Lower lobe of right lung (tissue), 2 donors: ENCODE results near the gene ZNF446. TPM values are rescaled to one million over a fixed set of nuclear protein-coding genes. Genes with fewer than 3 reads are reported as not detected.
A peak's percentile ranks its signal among the peaks of the same experiment; 100 is the strongest.

Experiments
- ATAC-seq, 2 donors: fragments of 200-7000 bp; cut with Tn5 transposase; one replicate each; pipeline ENCODE4 v1.9.1; 2020 to 2022; ENCODE audit warnings: mild to moderate bottlenecking in 2 of 2, moderate library complexity in 2 of 2
- DNase-seq: peaks from one replicate; pipeline ENCODE4 v3.0.0-alpha.2; 2020
- H3K27ac ChIP-seq: fragments of 200-600 bp; one replicate; pipeline ENCODE4 v1.8.0; 2022
- H3K27me3 ChIP-seq: fragments of 200-600 bp; one replicate; pipeline ENCODE4 v1.8.0; 2022; ENCODE audit warnings: low read depth
- H3K36me3 ChIP-seq: fragments of 200-600 bp; one replicate; pipeline ENCODE4 v1.8.0; 2022; ENCODE audit warnings: mild to moderate bottlenecking
- H3K4me1 ChIP-seq: fragments of 200-600 bp; one replicate; pipeline ENCODE4 v1.8.0; 2022
- H3K4me3 ChIP-seq: fragments of 200-600 bp; one replicate; pipeline ENCODE4 v1.8.0; 2022; ENCODE audit warnings: mild to moderate bottlenecking
- H3K9me3 ChIP-seq: fragments of 200-600 bp; one replicate; pipeline ENCODE4 v1.8.0; 2022
- intact Hi-C: fragments of 100-400 bp; cut with DNase I; formaldehyde crosslinking; loops from one replicate; pipeline ENCODE4 v1.11.0; 2022
- total RNA-seq: library from RNA; stranded (reverse); fragmentation: NEBNext Ultra II Directional; extraction: Animal tissue kit (Norgen Biotek cat#: 25700); gene quantifications from one replicate; pipeline ENCODE4 v1.2.1, GENCODE V29; 2021
- TF ChIP-seq, protein P1 (sequence below): fragments of 200-600 bp; IDR thresholded peaks from one replicate; pipeline ENCODE4 v1.8.0; 2022; ENCODE audit warnings: antibody characterized with exemption, mild to moderate bottlenecking
- donor health status: DM: no; HTN: yes; CAD: no; lungs with severe emphysema.

Gene ZNF446
- total RNA-seq, 1 donor from 2014 or later, result 9.1 TPM

DNA sequence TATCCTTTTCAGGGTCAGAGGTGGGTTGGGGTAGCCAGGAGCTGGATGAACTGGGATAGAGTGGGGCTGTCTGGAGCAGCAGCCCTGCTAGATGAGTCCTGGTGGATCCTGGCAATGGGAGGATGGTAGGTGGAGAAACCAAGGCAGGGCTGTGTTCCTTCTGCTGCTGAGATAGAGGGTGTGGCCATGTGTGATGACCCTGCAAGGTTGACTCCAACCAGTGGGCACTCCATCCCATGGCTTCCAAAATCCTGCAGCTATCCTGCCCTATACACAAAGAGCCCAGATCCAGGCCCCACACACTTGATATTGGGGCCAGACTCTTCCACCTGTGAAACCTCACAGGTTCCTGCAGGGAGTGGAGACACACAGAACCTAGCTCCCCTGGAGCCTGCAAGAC is 2.4 kb upstream of the ZNF446 start:
- no peaks in the 10 kb centered on the region for H3K27me3 ChIP-seq
- peaks cover 41% of the 10 kb centered on the region for H3K36me3 ChIP-seq
- DNase-seq, result no peak
- intact Hi-C loops, result no loop called here
- ATAC-seq, result no peak
- peaks cover 19% of the 10 kb centered on the region for H3K4me1 ChIP-seq
- TF ChIP-seq, protein P1, sequence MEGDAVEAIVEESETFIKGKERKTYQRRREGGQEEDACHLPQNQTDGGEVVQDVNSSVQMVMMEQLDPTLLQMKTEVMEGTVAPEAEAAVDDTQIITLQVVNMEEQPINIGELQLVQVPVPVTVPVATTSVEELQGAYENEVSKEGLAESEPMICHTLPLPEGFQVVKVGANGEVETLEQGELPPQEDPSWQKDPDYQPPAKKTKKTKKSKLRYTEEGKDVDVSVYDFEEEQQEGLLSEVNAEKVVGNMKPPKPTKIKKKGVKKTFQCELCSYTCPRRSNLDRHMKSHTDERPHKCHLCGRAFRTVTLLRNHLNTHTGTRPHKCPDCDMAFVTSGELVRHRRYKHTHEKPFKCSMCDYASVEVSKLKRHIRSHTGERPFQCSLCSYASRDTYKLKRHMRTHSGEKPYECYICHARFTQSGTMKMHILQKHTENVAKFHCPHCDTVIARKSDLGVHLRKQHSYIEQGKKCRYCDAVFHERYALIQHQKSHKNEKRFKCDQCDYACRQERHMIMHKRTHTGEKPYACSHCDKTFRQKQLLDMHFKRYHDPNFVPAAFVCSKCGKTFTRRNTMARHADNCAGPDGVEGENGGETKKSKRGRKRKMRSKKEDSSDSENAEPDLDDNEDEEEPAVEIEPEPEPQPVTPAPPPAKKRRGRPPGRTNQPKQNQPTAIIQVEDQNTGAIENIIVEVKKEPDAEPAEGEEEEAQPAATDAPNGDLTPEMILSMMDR, result no peak
- no peak overlapping the region for H3K27ac ChIP-seq
- no peaks in the 10 kb centered on the region for H3K9me3 ChIP-seq
- H3K4me3 ChIP-seq, result no peak overlapping the region

DNA sequence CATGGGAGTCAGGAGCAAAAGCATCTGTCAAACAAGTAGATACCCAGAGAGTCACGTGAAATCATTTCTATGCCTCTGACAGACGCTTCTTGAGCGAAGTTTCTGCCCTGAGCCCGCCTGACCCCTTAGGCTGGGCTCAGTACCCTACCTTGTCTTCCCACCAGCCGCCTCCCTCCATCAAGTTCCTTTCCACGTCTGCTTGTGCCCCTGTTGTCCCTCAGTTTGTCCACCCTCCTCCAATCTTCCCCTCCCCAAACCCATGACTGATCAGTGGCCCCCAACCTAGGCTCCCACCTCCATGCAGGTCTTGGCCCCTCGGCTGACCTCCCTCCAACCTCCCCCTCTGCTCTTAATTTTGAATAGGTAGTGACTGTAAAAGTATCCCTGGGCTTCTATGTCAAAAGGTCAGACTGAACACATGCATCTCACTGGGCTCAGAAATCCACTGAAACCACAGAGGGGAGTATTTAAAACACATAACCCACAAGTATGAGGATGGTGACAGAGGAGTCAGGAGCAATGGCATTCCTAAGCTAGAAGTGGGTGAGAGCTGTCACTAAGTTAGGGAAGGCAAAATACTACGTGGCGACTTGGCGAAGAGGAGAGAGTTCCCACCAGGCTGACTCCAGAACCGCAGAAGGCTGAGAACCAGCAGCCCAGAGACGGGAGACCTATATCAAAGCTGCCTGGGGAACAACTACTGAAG is 1.7 kb upstream of the ZNF446 start:
- no peak overlapping the region for H3K27ac ChIP-seq
- H3K4me1 ChIP-seq, result peaks cover 19% of the 10 kb centered on the region
- DNase-seq (no peak), ATAC-seq (no peak)
- H3K4me3 ChIP-seq, result peak overlapping the region; percentile 86
- H3K9me3 ChIP-seq, result no peaks in the 10 kb centered on the region
- TF ChIP-seq, protein P1, result no peak
- peaks cover 43% of the 10 kb centered on the region for H3K36me3 ChIP-seq
- intact Hi-C loops, result no loop called here
- no peaks in the 10 kb centered on the region for H3K27me3 ChIP-seq

DNA sequence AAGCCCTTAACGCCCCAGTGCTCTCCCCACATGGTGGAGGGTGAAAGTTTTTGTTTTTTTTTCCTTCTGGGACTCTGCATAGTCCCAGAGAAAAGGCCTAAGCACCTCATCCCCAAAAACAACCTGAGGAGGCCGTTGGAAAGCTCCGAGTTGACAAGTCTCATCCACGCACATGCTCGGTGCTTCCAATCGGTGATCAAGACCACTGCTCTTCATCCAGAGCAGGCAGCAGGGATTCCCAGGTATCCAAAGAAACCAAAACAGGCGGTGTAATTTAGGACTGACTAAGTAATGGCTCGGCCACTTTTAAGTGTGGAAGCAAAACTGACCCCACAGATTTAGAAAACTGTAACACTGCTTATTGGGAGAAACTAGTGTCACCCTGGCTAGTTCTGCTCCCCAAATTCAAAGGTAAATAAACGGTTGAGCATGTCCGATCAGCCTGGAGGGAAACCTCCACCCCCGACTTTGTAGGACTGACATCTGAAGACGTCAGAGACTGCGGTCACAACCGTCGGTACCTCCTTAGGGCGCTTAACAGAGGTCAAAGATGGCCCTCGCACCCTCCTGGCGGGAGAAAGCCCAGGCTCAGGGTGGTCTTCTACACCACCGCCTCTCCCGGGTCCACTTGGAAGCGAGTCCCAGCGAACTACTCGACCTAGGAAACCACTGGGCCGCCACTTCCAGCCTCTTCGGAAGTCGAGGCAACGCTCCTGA is 997 bp upstream of the ZNF446 start:
- Histone ChIP-seq H3K4me1 (peaks cover 19% of the 10 kb centered on the region), H3K27ac (peak overlapping the region; percentile 86), H3K4me3 (peak overlapping the region; percentile 86), H3K9me3 (no peaks in the 10 kb centered on the region), H3K36me3 (peaks cover 43% of the 10 kb centered on the region), H3K27me3 (no peaks in the 10 kb centered on the region)
- DNase-seq, result no peak
- intact Hi-C loops, result no loop called here
- TF ChIP-seq, protein P1, result no peak
- peak in 1 of 2 donors; percentile 0 for ATAC-seq

DNA sequence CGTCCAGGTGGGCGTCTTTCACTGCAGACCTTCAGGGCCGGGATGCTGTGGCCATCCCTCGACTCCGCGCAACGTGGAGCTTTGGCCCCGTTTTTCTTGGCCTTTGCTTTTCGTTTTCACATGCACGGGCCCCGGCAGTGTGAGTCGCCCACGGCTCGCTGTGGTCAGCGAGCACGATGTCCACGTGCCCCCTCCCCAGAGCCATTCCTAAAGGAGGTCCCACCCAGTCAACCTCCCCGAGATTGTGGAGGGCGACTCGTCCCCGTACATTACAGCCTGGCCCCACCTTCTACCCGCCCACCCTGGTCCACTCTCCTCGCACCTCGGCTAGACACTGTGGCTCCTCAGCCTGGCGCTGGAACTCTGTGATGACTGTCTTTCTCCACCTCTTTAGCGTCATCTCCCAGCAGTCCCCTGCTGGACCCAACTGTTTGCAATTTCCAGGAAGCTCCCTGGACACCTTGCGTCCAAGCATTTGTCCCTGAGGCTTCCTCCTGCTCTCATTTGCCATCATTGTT is 405 bp downstream of the ZNF446 start:
- peak in 1 of 2 donors; percentile 0 for ATAC-seq
- no peaks in the 10 kb centered on the region for H3K9me3 ChIP-seq
- TF ChIP-seq, protein P1, result no peak
- H3K27ac ChIP-seq, result peak overlapping the region; percentile 86
- DNase-seq, result no peak
- peaks cover 45% of the 10 kb centered on the region for H3K36me3 ChIP-seq
- H3K4me1 ChIP-seq, result peaks cover 19% of the 10 kb centered on the region
- intact Hi-C loops, result no loop called here
- no peaks in the 10 kb centered on the region for H3K27me3 ChIP-seq
- peak overlapping the region; percentile 86 for H3K4me3 ChIP-seq

DNA sequence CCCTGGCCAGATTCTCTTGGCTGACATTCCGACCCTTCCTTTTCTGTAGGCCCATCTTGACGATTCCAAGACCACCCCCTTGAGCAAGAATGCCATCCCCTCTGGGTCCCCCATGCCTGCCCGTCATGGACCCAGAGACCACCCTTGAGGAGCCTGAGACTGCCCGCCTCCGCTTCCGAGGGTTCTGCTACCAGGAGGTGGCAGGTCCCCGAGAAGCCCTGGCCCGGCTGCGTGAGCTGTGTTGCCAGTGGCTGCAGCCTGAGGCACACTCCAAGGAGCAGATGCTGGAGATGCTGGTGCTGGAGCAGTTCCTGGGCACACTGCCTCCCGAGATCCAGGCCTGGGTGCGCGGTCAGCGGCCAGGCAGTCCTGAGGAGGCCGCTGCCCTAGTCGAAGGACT is 978 bp downstream of the ZNF446 start:
- intact Hi-C loops, result no loop called here
- TF ChIP-seq, protein P1, result no peak
- Histone ChIP-seq H3K4me3 (peak overlapping the region; percentile 86), H3K9me3 (no peaks in the 10 kb centered on the region), H3K4me1 (peaks cover 19% of the 10 kb centered on the region), H3K27me3 (no peaks in the 10 kb centered on the region), H3K36me3 (peaks cover 39% of the 10 kb centered on the region), H3K27ac (peak overlapping the region; percentile 86)
- ATAC-seq (no peak), DNase-seq (no peak)
